GM19452 (cell line): ENCODE results near the gene PBXIP1.
"Not testable (repeated sequence)": the region's sequence is repeated elsewhere in the genome, so short reads cannot be mapped to it uniquely, and the experiment has no call there.

Source experiments
- ATAC-seq: cut with Tn5 transposase; IDR thresholded peaks from one replicate; pipeline ENCODE4 v1.9.1; 2021; ENCODE audit not compliant: unreplicated experiment

PBXIP1 gene

GRCh38 chr1:154955718-154956543, at the start of gene PBXIP1:
PBXIP1 (minus strand) TSS chr1:154956099; CDS start chr1:154953721, 2,378 bp downstream.
- peak; percentile 58 for ATAC-seq

GRCh38 chr1:155005076-155006011, 49.4 kb upstream of the PBXIP1 start:
- no peak for ATAC-seq

- ATAC-seq, result no peak
These were observed 48.6 kb upstream of the PBXIP1 start for GRCh38 chr1:155004352-155005075.

GRCh38 chr1:155003766-155004351, 48.0 kb upstream of the PBXIP1 start:
- ATAC-seq, result no peak

GRCh38 chr1:155003227-155003765, 47.4 kb upstream of the PBXIP1 start:
- ATAC-seq, result no peak

GRCh38 chr1:155002464-155003226, 46.7 kb upstream of the PBXIP1 start, which contains the start of gene ZBTB7B:
ZBTB7B (plus strand) TSS chr1:155002802; CDS start chr1:155014661, 11,859 bp downstream.
- ATAC-seq, result no peak

GRCh38 chr1:155001675-155002463, 46.0 kb upstream of the PBXIP1 start:
- ATAC-seq, result peak; percentile 52

- no peak for ATAC-seq
These were observed 45.5 kb upstream of the PBXIP1 start for GRCh38 chr1:155001425-155001674.

GRCh38 chr1:155000726-155001424, 45.0 kb upstream of the PBXIP1 start:
- peak; percentile 47 for ATAC-seq

- no peak for ATAC-seq
These were observed 44.5 kb upstream of the PBXIP1 start for GRCh38 chr1:155000411-155000725.

GRCh38 chr1:154999571-155000410, 43.9 kb upstream of the PBXIP1 start:
- ATAC-seq, result no peak

GRCh38 chr1:154998818-154999570, 43.1 kb upstream of the PBXIP1 start:
- ATAC-seq, result no peak

- no peak for ATAC-seq
These were observed 42.4 kb upstream of the PBXIP1 start for GRCh38 chr1:154998201-154998780.

GRCh38 chr1:154996966-154997701, 41.2 kb upstream of the PBXIP1 start:
- ATAC-seq, result no peak

GRCh38 chr1:154995301-154995983, 39.5 kb upstream of the PBXIP1 start:
- not testable (repeated sequence) for ATAC-seq
